Activated naive CD4-positive, alpha-beta T cell treated with anti-CD3 and anti-CD28 coated beads, Interleukin-2, amount 10 ng/mL, durations not matched to agents 7 days and 5 days (primary cell): ENCODE results near the gene SCFD1.
"Not testable (repeated sequence)": the region's sequence is repeated elsewhere in the genome, so short reads cannot be mapped to it uniquely, and the experiment has no call there.

Experiments
- CTCF ChIA-PET: fragments of 350-600 bp; sonication (Branson Sonifier 250); formaldehyde crosslinking; loops from one replicate; lab custom pipeline; 2021; ENCODE audit warnings: antibody characterized with exemption; lab: Charles Lee
- DNase-seq: peaks from one replicate; pipeline ENCODE4 v3.0.0-alpha.2; 2020
- H3K27ac Mint-ChIP-seq: one replicate; pipeline ENCODE4 v1.8.0; 2021; ENCODE audit warnings: mild to moderate bottlenecking, moderate library complexity, mixed read lengths
- H3K27me3 Mint-ChIP-seq: one replicate; pipeline ENCODE4 v1.8.0; 2021; ENCODE audit warnings: mild to moderate bottlenecking, mixed read lengths
- H3K36me3 Mint-ChIP-seq: one replicate; pipeline ENCODE4 v1.8.0; 2021; ENCODE audit warnings: mixed read lengths
- H3K4me1 Mint-ChIP-seq: one replicate; pipeline ENCODE4 v1.8.0; 2021; ENCODE audit warnings: mixed read lengths
- H3K4me3 Mint-ChIP-seq: one replicate; pipeline ENCODE4 v1.8.0; 2021; ENCODE audit warnings: mild to moderate bottlenecking, moderate library complexity, mixed read lengths
- H3K9me3 Mint-ChIP-seq: one replicate; pipeline ENCODE4 v1.8.0; 2021; ENCODE audit warnings: mixed read lengths

The SCFD1 gene

DNA sequence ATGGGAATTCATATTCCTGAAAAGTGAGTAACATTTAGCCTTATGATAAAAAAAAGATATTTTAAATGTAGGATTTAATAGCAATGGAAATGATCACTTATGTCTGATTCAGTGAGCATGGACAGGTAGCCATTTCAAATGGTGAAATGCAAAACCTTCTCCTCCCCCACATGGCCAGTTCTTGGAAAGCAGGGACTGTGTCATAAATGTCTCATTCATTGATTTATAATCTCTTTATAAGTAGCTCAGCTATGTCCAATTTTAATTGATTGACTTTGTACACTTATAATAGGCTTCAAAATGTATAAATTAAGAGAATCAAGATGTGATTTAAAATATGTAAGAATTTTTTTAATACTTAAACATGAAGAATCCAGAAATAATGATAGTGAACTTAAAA lies 24.6 kb upstream of the SCFD1 start:
- H3K4me3 Mint-ChIP-seq = no peak overlapping the region
- no peaks in the 10 kb centered on the region for H3K9me3 Mint-ChIP-seq
- DNase-seq = no peak
- H3K36me3 Mint-ChIP-seq = peaks cover 26% of the 10 kb centered on the region
- no peak overlapping the region for H3K27ac Mint-ChIP-seq
- no peaks in the 10 kb centered on the region for H3K4me1 Mint-ChIP-seq
- no peaks in the 10 kb centered on the region for H3K27me3 Mint-ChIP-seq
- CTCF ChIA-PET = no interaction called here

DNA sequence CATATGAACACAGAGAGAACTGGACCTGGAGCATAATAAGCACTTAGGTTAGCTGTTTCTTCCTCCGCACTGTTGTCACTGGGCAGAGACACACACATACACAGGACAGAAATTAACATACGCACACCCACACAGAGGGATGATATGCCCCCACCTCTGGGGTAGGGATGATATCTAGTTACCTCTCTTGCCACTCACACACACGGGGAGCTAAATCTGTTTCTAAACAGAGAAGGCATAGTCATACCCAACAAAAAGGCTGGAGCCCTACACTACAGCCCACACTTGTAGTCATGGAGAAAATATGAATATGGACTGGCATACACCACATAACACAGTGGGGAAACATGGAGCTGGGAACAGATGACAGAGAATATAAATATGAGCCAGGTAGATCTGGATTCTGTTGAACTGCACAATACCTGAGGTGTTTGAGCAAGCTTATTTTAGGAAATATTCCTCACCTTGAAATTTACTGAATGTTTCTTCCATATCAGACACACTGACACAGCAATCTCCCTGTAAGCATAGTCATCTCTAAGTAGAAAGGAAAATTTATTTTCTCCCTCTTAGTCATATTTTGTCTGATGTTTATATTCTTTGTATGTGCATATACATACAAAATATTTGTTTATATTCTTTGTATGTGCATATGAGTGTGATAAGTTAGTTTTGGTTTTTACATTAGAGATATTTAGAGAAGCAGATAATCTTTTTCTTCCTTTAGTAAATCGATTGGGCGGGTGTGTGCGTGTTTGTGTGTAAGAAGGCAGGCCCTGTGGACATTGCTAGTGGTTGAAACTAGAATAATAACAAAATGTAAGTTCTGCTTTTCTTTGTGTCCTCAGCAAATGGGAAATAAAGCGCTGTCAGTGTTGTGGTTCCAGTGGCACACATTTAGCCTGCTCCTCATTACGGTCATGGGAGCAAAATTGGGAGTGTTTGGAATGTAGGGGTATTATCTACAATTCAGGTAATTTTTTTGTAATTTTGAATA lies 20.9 kb upstream of the SCFD1 start:
- CTCF ChIA-PET = interaction anchor here (1.1 kb wide), 1 partner anchor 11 kb away, joined by 3 read pairs; no protein-coding TSS in a partner anchor
- Mint-ChIP-seq H3K36me3 (peaks cover 33% of the 10 kb centered on the region), H3K9me3 (no peaks in the 10 kb centered on the region), H3K4me3 (no peak overlapping the region), H3K27me3 (no peaks in the 10 kb centered on the region), H3K27ac (peak overlapping the region; percentile 39), H3K4me1 (no peaks in the 10 kb centered on the region)
- DNase-seq = no peak

DNA sequence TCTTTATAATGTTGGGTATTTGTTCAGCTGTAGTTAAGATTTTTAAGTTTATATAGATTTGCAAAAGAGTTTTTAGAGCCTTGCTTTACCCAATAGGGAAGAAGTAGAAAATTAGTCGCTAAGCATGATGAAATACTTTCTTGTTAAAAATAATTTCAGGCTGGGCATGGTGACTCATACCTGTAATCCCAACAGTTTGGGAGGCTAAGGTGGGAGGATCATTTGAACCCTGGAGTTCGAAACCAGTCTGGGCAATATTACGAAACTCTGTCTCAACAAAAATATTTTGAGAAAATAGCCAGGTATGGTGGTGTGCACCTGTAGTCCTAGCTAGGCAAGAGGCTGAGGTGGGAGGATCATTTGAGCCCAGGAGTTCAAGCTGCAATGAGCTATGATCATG lies 18.7 kb upstream of the SCFD1 start:
- Mint-ChIP-seq H3K4me3 (no peak overlapping the region), H3K27ac (no peak overlapping the region), H3K27me3 (no peaks in the 10 kb centered on the region), H3K9me3 (no peaks in the 10 kb centered on the region), H3K4me1 (no peaks in the 10 kb centered on the region), H3K36me3 (peaks cover 39% of the 10 kb centered on the region)
- CTCF ChIA-PET = interaction anchor here (0.6 kb wide), 1 partner anchor 28 kb away, joined by 3 read pairs; no protein-coding TSS in a partner anchor
- no peak for DNase-seq

DNA sequence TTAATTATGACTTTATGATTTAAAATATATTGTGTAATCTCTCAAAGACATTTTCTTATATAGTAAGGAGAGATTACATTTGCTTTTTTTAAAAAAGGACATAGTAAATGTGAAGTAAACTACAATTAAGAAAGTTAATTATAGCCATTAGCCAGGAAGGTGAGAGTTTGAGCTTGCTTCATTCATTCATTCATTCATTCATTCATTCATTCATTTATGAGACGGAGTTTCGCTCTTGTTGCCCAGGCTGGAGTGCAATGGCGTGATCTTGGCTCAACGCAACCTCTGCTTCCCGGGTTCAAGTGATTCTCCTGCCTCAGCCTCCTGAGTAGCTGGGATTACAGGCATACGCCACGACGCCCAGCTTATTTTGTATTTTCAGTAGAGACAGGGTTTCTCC lies 17.4 kb upstream of the SCFD1 start:
- H3K27me3 Mint-ChIP-seq, DNase-seq, CTCF ChIA-PET, H3K9me3 Mint-ChIP-seq, H3K27ac Mint-ChIP-seq, H3K4me3 Mint-ChIP-seq, H3K4me1 Mint-ChIP-seq: not testable (repeated sequence)
- peaks cover 40% of the 10 kb centered on the region for H3K36me3 Mint-ChIP-seq

DNA sequence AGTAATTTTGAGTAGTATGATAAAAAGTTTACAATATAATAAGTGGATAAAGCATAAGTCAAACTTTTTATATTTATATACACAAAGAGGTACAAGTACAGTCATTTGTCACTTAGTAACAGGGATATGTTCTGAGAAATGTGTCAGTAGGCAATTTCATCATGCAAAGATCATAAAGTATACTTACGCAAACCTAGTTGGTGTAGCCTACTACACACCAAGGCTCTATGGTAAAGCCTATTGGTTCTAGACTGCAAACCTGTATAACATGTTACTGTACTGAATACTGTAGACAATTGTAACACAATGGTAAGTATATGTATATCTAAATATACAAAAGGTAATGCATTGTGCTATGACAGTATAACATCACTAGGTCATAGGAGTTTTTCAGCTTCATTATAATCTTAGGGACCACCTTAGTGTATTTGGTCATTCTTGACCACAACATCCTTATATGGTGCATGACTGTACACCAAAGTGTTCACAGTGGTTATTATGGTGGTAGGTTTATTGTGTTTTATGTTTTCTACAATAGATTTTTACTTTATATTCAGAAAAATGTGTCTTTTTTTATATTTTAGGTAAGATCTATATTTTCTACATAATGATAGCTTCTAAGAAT lies 14.9 kb upstream of the SCFD1 start:
- H3K9me3 Mint-ChIP-seq = no peaks in the 10 kb centered on the region
- H3K27ac Mint-ChIP-seq = no peak overlapping the region
- no peaks in the 10 kb centered on the region for H3K4me1 Mint-ChIP-seq
- H3K36me3 Mint-ChIP-seq = peaks cover 39% of the 10 kb centered on the region
- DNase-seq = no peak
- no peaks in the 10 kb centered on the region for H3K27me3 Mint-ChIP-seq
- CTCF ChIA-PET = no interaction called here
- no peak overlapping the region for H3K4me3 Mint-ChIP-seq

DNA sequence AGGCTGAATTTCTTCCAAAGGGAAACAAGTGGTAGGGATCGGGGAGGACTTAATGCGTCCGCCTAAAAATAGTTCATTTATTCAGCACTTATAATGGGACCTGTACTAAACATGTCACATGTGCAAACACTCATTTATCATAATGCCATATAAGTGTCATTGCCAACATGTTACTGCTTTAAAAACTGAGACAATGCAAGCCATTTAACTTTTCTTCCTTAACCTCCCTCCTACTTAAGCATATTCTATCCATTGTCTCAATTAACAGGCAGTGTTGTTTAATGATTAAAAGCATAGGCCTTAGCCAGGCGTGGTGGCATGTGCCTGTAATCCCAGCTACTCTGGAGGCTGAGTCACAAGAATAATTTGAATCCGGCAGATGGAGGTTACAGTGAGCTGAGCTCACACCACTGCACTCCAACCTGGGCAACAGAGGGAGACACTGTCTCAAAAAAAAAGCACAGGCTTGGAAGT lies 13.5 kb upstream of the SCFD1 start:
- H3K36me3 Mint-ChIP-seq = peaks cover 37% of the 10 kb centered on the region
- H3K27me3 Mint-ChIP-seq = no peaks in the 10 kb centered on the region
- DNase-seq = no peak
- CTCF ChIA-PET = no interaction called here
- H3K4me3 Mint-ChIP-seq = no peak overlapping the region
- no peaks in the 10 kb centered on the region for H3K9me3 Mint-ChIP-seq
- H3K4me1 Mint-ChIP-seq = no peaks in the 10 kb centered on the region
- no peak overlapping the region for H3K27ac Mint-ChIP-seq

DNA sequence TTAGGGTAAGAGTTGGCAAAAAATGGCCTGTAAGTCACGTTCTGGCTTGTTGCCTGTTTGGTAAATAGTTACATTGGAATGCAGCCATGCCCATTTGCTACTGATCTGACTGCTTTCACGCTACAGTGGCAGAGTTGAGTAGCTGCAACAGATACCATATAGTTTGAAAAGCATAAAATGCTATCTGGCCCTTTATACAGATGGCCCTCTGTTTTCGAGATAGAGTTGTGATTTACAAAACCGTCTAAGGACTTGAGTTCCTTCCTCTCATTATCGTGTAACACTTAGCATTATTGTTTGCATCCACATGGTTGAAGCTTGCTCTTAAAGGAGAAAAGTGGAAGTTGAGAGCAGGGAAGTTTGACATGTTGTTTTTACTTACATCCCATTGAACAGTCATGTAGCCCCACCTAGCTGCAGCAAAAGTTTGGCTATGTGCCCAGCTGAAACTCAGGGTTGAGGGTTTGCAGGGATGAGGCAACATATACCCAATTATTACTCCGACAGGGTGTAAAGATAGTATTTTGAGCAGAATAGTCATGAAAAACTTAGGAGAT lies 11.3 kb upstream of the SCFD1 start:
- no peaks in the 10 kb centered on the region for H3K4me1 Mint-ChIP-seq
- no peak for DNase-seq
- peak overlapping the region; percentile 4 for H3K27ac Mint-ChIP-seq
- no peaks in the 10 kb centered on the region for H3K27me3 Mint-ChIP-seq
- H3K4me3 Mint-ChIP-seq = no peak overlapping the region
- H3K9me3 Mint-ChIP-seq = no peaks in the 10 kb centered on the region
- H3K36me3 Mint-ChIP-seq = peaks cover 30% of the 10 kb centered on the region
- CTCF ChIA-PET = interaction anchor here (0.8 kb wide), 1 partner anchor 235 kb away, joined by 3 read pairs; no protein-coding TSS in a partner anchor

DNA sequence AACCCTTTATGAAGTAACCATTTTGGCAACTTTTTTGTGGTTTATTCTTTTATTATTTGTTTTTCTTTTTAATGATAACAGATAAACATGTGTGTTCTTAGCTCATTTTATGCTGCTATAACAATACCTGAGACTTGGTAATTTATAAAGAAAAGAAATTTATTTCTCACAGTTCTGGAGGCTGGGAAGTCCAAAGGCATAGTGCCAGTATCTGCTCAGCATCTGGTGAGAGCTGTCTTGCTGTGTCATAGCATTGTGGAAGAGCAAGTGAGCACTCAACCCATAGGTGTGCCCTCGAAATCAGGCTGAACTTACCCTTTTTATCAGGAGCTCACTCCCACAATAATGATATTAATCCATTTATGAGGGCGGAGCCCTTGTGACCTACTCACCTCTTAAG lies 8.0 kb upstream of the SCFD1 start:
- Mint-ChIP-seq H3K27ac (no peak overlapping the region), H3K4me1 (no peaks in the 10 kb centered on the region), H3K9me3 (no peaks in the 10 kb centered on the region), H3K36me3 (peaks cover 24% of the 10 kb centered on the region), H3K4me3 (no peak overlapping the region), H3K27me3 (no peaks in the 10 kb centered on the region)
- DNase-seq = no peak
- CTCF ChIA-PET = interaction anchor here (0.6 kb wide), 1 partner anchor 413 kb away, joined by 3 read pairs; no protein-coding TSS in a partner anchor

DNA sequence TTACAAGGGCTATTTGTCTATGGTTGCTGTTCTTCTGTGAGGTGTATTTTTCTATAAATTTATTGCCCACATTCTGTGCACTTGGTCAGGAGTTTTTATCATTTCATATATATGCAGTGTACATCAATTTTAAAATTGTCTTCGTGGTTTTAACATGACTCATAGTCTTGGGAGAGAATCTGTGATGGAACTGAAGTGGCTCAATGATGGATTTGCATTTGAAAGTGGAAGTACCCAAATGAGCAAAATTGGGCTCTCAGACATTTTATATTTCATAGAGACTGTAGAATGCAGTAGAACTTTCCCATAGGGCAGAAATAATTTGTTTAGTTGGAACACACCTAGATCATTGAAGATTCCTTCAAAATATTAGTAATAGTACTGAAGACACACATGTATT lies 1.9 kb upstream of the SCFD1 start:
- H3K9me3 Mint-ChIP-seq = no peaks in the 10 kb centered on the region
- H3K36me3 Mint-ChIP-seq = peaks cover 28% of the 10 kb centered on the region
- peaks cover 4% of the 10 kb centered on the region for H3K27me3 Mint-ChIP-seq
- H3K27ac Mint-ChIP-seq = peak overlapping the region; percentile 28
- no peak for DNase-seq
- CTCF ChIA-PET = no interaction called here
- peaks cover 37% of the 10 kb centered on the region for H3K4me1 Mint-ChIP-seq
- peak overlapping the region; percentile 51 for H3K4me3 Mint-ChIP-seq

DNA sequence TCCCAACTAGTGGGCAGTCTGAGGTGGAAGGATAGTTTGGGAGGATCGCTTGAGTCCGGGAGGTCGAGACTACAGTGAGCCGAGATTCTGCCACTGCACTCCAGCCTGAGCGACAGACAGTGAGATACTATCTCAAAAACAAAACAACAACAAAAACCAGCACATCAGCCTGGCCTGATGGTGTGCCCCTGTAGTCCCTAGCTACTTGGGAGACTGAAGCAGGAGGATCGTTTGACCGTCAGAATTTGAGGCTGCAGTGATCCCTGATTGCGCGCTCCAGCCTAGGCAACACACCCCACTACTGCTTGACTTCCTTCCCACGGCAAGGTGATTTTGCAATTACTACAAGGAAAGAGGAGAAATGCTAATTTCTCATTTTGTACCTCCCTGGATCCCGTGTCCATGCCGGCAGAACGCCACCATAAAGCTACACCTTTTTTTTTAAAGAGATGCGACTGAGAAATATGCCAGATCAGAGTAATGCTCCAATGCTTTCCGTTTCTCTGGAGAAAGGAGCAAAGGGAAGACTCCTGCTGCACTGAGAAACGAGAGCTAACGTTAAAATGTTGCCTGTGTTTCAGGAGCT lies 672 bp upstream of the SCFD1 start:
- peak; percentile 26 for DNase-seq
- Mint-ChIP-seq H3K4me3 (peak overlapping the region; percentile 80), H3K36me3 (peaks cover 23% of the 10 kb centered on the region), H3K27me3 (peaks cover 4% of the 10 kb centered on the region), H3K9me3 (no peaks in the 10 kb centered on the region), H3K4me1 (peaks cover 37% of the 10 kb centered on the region), H3K27ac (peak overlapping the region; percentile 91)
- CTCF ChIA-PET = interaction anchor here (1.9 kb wide), 1 partner anchor 34 kb away, joined by 7 read pairs; no protein-coding TSS in a partner anchor

DNA sequence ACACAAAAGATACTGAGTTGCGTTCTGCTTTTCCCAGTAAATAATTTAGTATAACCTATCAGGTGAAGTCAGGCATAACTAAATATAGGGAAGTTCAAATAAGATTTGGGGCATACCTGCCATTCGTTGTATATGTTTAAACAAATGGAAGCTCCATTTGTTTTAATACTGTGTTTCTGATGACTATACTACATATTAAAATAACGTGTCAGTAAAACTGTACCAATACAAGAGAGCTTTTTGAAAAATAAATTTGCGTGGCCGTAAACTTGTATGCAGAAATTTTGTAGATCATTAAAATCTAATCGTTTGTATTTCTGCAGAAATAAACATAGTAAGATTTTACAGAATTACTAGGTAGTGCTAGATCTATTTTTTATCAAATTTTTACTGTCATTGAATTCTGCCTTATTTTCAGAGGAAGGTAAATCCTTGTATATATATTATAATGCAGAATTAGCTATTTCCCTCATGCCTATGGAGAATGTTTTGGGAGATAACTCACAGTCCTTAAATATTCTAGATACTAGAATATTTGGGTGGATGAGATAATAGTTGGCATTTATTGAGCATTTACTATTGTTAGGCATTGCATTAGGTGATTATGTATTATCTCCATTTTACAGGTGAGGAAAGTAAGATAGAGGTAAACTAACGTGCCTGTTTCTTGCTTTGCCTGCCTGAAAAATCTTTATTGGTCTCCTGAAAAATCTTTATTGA lies 1.5 kb downstream of the SCFD1 start:
- H3K4me3 Mint-ChIP-seq = peak overlapping the region; percentile 80
- H3K4me1 Mint-ChIP-seq = peaks cover 39% of the 10 kb centered on the region
- H3K9me3 Mint-ChIP-seq = no peaks in the 10 kb centered on the region
- CTCF ChIA-PET = no interaction called here
- peaks cover 4% of the 10 kb centered on the region for H3K27me3 Mint-ChIP-seq
- peaks cover 25% of the 10 kb centered on the region for H3K36me3 Mint-ChIP-seq
- DNase-seq = no peak
- H3K27ac Mint-ChIP-seq = no peak overlapping the region

DNA sequence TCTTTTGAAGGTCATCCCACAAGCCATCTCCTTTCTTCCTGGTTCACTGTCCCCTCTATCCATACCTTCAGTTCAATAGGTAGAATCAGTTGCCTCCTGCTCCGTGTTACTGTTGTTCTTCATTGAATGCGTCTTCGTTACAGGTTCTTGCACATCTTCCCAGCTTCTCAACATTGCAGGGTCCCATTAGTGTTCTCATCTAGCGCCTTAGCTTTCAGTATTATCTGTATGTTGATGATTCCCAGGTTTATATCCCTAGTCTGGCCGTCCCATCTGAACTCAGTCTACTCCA lies 2.0 kb downstream of the SCFD1 start:
- peak overlapping the region; percentile 33 for H3K4me3 Mint-ChIP-seq
- CTCF ChIA-PET = no interaction called here
- H3K4me1 Mint-ChIP-seq = peaks cover 39% of the 10 kb centered on the region
- H3K36me3 Mint-ChIP-seq = peaks cover 25% of the 10 kb centered on the region
- H3K9me3 Mint-ChIP-seq = no peaks in the 10 kb centered on the region
- no peak for DNase-seq
- peaks cover 4% of the 10 kb centered on the region for H3K27me3 Mint-ChIP-seq
- H3K27ac Mint-ChIP-seq = no peak overlapping the region

DNA sequence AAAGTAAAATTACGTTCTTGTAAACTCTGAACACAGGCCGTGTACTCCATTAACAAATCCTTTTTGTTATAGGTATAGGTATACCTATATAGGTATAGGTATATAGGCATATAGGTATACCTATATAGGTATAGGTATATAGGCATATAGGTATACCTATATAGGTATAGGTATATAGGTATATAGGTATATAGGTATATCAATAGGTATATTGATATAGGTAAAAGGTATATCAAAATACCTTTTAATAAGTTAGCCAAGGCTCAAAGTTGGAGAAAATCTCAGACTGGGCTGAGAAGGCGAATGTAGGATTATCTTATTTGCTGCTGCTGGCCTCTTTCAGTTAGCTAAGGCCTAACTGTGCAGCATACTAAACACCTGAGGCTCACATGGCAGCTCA lies 3.4 kb downstream of the SCFD1 start:
- Mint-ChIP-seq H3K27me3 (peaks cover 4% of the 10 kb centered on the region), H3K9me3 (no peaks in the 10 kb centered on the region), H3K36me3 (peaks cover 23% of the 10 kb centered on the region), H3K4me3 (no peak overlapping the region), H3K4me1 (peaks cover 33% of the 10 kb centered on the region), H3K27ac (no peak overlapping the region)
- DNase-seq = no peak
- CTCF ChIA-PET = no interaction called here

DNA sequence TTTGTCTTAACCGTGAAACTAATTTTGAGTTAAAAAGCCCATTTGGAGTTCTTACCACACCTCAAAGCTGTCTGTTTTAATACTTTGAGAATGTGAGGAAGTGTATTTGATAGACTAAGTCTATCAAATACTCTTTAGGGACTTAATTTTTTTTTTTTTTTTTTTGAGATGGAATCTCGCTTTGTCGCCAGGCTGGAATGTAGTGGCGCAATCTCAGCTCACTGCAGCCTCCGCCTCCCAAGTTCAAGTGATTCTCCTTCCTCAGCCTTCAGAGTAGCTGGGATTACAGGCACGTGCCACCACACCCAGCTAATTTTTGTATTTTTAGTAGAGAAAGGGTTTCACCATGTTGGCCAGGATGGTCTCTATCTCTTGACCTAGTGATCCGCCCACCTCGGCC lies 7.3 kb downstream of the SCFD1 start:
- CTCF ChIA-PET, H3K9me3 Mint-ChIP-seq, H3K27ac Mint-ChIP-seq, H3K27me3 Mint-ChIP-seq, DNase-seq, H3K4me3 Mint-ChIP-seq, H3K4me1 Mint-ChIP-seq: not testable (repeated sequence)
- H3K36me3 Mint-ChIP-seq = peaks cover 24% of the 10 kb centered on the region
